Activated CD4-positive, CD25-positive, alpha-beta regulatory T cell treated with anti-CD3 and anti-CD28 coated beads, Interleukin-2, amount 50 U/mL, for 72 hours (primary cell): Measurements from ENCODE around the gene CEACAM18.
"Not testable (repeated sequence)": the region's sequence is repeated elsewhere in the genome, so short reads cannot be mapped to it uniquely, and the experiment has no call there.

Source experiments
- DNase-seq: peaks from one replicate; pipeline ENCODE4 v3.0.0; 2021

Gene CEACAM18

GRCh38 chr19:51462276-51462675 lies 16.1 kb upstream of the CEACAM18 start:
- no peak for DNase-seq

GRCh38 chr19:51462681-51463080 lies 15.7 kb upstream of the CEACAM18 start:
- DNase-seq: no peak

GRCh38 chr19:51463976-51464581 lies 14.3 kb upstream of the CEACAM18 start:
- DNase-seq: not testable (repeated sequence)

DNA sequence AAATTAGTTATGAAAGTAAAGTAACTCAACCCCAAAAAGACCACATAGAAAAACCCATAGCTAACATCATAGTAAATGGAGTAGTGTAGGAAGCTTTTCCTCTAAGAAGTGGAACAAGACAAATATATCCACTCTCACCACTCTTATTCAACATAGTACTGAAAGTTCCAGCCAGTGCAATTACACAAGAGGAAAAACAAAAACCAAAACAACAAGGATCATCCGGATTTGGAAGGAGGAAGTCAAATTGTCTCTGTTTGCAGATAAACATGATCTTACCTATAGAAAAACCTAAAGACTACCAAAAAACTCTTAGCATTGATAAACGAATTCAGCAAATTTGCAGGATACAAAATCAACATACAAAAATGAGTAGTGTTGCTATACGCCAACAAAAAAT lies 11.6 kb upstream of the CEACAM18 start:
- DNase-seq: no peak

DNA sequence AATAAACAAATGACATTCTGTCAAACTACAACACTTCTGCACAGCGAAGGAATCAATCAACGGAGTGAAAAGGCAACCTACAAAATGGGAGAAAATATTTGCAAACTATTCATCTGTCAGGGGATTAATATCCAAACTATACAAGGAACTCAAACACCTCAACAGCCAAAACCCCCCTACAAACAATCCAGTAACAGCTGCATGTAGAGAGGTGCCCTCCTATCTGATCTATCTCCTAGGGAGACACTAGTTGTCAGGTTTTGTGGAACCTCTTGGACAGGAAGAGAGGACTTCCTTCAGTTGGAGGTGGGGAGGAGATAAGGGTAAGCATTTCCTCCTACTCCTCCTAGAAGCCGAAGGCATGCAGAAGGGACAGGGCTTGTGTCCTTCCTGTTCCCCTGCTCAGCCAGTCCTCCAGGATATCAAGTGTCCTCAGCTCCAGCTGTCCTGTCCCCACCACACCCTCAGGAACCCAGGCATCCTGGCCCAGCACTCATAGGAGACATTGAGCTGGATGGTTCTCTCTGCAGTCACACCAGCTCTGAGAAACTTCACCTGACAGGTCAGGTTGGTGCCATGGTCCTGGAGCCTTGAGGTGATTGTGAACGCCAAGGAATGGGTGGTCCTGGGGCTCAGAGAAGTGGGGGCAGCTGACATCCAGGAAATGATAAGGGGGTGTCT lies 10.3 kb upstream of the CEACAM18 start:
- DNase-seq: no peak

- no peak for DNase-seq
Measured at GRCh38 chr19:51468545-51468920, 9.8 kb upstream of the CEACAM18 start.

GRCh38 chr19:51469162-51469561 lies 9.2 kb upstream of the CEACAM18 start:
- no peak for DNase-seq

- no peak for DNase-seq
Measured at GRCh38 chr19:51469629-51470028, 8.7 kb upstream of the CEACAM18 start.

GRCh38 chr19:51470966-51471365 lies 7.4 kb upstream of the CEACAM18 start:
- no peak for DNase-seq

- no peak for DNase-seq
Measured at GRCh38 chr19:51471527-51471926, 6.8 kb upstream of the CEACAM18 start.

DNA sequence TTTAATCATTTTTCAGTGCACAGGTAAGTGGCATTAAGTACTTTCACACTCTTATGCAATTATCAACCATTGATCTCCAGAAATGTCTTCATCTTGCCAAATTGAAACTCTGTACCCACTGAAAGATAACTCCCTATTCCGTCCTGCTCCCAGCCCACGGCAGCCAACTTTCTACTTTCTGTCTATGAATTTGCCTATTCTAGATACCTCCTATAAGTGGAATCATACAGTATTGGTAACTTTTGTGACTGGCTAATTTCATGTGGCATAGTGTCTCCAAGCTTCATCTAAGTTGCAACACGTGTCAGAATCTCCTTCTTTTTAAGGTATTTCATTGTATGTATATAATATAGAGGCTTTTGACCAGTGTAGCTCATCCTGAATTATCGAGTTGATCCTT lies 5.7 kb upstream of the CEACAM18 start:
- no peak for DNase-seq

- DNase-seq: peak; percentile 87
Measured at GRCh38 chr19:51473009-51473707, 5.2 kb upstream of the CEACAM18 start.

- DNase-seq: no peak
Measured at GRCh38 chr19:51476164-51476563, 2.2 kb upstream of the CEACAM18 start.

GRCh38 chr19:51477344-51477743 lies 995 bp upstream of the CEACAM18 start:
- no peak for DNase-seq

DNA sequence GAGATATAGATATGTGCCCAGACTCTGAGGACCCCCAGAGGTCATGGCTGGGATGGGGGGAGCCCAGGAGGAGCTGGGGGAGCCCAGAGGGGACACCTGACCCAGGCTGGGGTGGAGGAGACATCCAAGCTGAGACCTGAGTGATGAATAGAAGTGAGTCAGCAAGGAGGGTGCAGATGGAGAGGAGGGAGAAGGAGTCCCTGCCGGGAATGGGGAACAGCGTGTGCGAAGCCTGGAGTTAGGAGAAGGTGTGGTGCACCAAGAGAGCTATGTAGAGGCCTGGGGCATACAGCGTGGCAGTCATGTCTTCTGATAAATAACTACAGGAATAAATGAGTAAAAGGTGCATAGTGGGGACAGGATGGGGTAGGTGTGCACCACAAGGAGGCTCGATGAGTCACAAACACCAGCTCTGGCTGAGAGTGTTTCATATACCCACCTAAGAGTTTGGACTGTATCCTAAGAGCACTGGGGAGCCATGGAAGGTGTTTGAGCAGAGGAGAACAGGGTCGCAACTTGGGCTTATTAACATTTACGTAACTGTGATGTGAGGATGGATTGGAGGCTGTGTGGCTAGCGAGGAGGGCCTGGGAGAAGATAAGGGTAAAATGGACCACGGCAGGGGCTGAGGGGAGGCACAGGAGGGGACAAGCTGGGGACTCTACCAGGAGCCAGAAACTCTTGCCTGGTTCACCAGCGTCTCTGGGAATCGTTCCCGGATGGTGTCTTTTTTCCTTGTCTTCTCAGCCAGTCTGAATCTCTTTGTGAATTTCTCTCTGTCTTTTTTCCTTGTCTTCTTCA lies 1.4 kb downstream of the CEACAM18 start:
- no peak for DNase-seq

DNA sequence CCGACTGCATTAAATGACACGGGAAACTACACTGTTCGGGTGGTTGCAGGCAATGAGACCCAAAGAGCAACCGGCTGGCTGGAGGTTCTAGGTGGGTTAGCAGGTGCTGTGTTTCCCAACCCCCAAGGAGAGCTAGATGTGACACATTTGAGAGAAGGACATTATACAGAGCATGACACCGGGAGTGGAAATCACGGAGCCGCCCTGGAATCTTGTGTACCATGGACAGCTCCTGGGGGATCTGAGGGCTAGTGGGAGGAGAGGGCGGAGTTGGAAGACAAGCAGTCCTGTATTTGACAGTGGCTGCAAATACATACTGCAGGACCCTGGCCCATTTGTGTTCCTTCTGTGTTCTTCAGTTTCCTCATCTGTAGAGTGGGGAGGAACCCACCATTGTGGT lies 2.3 kb downstream of the CEACAM18 start:
- no peak for DNase-seq

DNA sequence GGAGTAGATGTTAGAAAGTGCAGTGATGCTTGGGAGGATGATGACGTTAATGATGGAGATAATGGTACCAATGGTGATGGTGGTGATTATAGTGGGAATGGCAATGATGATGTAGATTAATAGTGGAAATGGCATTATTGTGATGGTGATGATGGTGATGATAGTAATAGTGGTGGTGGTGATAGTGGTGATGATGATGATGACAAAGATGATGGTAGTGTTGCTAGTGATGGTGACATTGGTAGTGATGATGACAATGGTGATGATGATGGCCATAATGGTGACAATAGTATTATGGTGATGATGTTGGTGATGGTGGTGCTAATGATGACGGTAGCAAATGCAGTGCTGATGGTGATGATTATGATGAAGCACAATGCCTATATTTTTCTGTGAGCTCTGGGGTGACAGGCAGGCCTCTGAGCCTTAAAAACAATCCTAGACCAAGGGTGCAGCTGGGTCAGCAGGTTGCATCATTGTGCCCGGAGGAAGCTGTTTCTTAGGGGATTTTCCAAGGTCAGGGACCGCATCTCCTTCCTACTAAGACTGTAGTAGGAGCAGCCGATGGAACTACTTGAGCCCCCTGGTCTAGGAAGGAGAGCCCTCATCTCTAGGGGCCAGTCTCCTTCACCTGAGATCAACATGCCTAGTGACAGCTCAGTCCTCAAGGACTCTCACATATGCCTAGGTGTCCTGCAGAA lies 7.8 kb downstream of the CEACAM18 start:
- DNase-seq: no peak

- no peak for DNase-seq
Measured at GRCh38 chr19:51488491-51488890, 10.2 kb downstream of the CEACAM18 start.

- DNase-seq: no peak
Measured at GRCh38 chr19:51489113-51489512, 10.8 kb downstream of the CEACAM18 start.

DNA sequence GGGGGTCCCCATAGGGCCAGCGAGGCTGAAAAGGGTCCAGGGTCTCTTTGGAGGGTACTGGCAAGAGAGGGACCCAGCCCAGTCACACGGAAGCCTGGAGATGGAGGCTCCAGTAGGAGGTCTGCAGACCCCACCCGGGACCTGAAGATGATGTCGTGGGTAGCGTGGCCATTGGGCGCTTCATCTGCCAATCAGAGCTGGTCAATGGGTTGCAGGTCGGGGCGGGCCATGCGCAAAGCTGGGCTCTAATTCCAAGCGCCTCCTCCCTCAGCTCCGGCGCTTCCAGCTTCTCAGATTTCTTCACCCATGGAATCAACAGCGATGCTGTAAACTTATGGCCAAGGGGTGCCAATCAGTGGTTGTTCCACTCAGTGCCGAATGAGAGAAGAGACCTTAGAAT lies 12.3 kb downstream of the CEACAM18 start:
- DNase-seq: no peak

- DNase-seq: no peak
Measured at GRCh38 chr19:51491586-51491985, 13.2 kb downstream of the CEACAM18 start.

DNA sequence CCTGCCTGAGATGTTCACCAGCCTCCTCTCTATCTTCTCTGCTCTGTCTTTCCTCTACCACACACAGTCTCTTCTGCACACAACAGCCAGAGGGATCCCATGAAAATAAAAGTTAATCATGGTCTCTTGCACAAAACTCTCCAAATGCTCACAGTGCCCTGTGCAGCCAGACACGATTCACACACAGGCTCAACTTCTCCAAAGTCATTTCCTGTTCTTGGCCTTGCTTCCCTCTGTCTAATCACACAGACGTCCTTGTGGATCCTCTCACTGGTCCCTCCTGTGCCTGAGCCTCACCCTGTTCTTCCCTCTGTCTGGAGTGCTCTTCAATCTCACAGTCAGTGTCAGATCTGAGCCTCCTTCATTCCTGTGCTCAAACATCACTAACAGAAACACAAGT lies 15.4 kb downstream of the CEACAM18 start:
- DNase-seq: no peak

DNA sequence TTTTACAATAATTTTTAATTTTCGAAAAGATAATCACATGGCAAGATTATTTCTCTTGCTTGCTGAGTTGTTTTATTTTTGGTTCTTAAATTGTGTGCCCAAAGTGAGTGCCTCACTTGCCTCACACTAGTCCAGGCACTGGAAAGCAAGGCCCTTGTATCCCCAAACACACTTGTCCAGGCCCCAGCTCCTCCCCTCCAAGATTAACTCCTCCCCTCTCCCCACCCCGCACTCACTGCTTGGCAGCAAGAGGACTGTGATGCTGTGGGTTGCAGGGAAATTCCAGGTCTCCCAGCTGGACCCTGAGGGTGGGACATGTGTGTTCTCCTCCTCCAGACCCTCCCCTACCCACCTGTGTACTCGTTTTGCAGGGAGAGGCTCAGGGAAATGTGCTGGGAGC lies 19.3 kb downstream of the CEACAM18 start:
- no peak for DNase-seq
